ENCODE data around the gene TMEM31.

Gene TMEM31, protein sequence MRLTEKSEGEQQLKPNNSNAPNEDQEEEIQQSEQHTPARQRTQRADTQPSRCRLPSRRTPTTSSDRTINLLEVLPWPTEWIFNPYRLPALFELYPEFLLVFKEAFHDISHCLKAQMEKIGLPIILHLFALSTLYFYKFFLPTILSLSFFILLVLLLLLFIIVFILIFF

DNA sequence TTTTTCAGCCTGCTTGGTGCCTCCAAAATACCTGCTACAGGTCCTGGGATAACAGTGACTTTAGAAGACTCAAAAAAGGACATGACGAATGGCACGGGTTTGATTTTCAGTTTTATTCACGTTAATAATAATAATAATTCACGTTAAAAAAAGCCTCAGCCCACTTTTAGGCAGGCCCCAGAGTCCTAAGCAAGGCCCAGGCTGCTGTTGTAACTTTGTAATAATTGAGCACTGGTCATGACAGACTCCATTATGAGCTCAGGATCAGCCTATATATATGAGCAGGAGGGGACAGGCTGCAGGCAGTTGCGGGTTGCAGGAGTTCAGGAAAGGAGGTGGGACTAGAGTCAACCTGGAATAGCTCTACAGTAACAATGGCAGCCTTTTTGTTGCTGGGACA lies at the start of gene TMEM31:
TMEM31 (plus strand) TSS at position 301 of the 400 bp plus-strand sequence. CDS start 1,350 bp downstream, outside the sequence.
- no peak for DNase-seq (ENCODE audit: low spot score)

DNA sequence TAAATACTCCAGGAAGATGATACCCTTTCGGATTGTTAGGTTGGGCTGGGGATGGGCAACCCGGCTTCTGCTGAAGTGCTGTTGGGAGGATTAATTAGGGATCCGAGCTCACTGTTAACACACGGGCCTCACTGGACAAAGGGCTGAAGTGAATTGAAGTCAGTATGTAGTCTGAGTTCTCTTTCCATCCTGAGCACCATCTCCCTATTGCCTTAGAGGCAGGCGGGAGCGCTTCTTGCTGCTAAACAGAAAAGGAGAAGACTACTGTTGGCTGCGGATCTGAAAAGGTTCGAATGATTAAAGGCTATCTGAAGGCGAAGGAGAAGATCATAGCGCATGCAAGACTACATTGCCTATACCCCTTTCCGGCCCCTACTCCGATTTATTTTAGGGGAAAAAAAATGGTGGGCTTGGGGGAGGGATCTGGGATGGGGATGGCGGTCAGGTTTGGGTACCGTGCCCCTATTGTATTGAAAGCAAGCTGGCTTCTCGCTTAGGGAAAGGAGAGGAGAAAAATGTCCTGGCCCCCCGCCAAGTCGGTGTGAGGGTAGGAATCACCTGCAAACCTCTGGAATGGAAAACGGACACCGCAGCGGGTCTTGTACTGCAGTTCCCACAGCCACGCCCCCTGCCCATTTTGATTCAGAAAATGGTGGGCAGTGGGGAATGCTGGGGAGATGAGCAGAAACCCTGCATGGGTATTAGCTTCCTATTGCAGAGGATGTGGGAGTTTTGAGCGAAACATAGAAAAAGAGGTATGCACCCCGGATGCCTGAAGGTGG lies 46.5 kb upstream of the TMEM31 start:
- no peak for DNase-seq (ENCODE audit: low spot score)

DNA sequence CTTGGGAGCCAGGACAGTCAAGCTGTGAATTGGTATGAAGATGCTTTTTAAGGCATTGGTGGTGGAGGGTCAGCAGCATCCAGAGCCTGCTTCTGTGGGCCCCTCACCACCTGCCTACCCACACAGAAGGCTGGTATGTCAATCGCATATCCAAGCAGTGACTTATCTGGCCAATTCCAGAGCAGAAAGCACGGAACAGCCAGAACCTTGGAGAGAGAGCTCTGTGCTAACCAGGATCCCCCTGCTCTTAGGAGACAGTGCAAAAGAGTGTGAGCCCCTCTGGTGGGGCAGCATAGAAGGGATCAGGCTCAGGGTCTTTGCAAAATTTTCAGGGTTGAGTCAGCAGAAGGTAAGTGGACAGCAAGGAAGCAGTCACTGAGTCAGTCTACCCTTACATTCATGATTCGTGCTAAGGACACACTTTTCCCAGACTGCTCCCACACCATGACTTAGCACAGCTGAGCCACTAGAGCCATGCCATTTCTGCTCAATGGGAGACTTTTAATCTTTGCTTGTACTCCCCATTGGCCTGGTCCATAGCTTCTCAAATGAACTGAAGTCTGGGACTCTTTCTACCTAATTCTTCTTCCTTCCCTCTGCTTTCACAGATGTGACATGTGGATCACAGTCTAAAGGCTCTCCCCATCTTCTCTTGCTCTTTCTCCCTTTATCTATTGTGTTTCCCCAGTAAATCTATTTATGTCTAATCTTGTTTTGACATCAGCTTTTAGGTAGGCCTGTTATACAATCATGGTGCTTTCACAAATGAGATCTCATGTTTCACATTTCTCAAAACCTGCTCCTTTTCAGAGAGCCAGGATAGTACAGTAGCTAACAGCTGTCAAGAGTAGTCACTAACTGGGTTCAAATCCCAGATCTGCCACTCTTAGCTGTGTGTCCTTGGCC lies 44.3 kb upstream of the TMEM31 start:
- no peak for DNase-seq (ENCODE audit: low spot score)

DNA sequence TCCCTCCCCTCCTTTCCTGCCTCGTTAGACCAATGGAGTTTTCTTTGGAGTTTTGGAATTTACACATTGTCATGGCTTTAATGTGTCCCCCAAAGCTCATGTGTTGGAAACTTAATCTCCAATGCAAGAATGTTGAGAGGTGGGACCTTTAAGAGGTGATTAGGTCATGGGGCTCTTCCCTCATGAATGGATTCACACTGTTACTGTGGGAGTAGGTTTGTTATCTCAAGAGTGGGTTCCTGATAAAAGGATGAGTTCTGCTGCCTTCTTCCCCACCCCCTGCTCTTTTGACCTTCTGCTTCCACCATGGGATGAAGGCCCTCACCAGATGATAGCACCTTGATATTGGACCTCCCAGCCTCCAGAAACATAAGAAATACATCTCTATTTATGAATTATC lies 41.0 kb upstream of the TMEM31 start:
- no peak for DNase-seq (ENCODE audit: low spot score)

DNA sequence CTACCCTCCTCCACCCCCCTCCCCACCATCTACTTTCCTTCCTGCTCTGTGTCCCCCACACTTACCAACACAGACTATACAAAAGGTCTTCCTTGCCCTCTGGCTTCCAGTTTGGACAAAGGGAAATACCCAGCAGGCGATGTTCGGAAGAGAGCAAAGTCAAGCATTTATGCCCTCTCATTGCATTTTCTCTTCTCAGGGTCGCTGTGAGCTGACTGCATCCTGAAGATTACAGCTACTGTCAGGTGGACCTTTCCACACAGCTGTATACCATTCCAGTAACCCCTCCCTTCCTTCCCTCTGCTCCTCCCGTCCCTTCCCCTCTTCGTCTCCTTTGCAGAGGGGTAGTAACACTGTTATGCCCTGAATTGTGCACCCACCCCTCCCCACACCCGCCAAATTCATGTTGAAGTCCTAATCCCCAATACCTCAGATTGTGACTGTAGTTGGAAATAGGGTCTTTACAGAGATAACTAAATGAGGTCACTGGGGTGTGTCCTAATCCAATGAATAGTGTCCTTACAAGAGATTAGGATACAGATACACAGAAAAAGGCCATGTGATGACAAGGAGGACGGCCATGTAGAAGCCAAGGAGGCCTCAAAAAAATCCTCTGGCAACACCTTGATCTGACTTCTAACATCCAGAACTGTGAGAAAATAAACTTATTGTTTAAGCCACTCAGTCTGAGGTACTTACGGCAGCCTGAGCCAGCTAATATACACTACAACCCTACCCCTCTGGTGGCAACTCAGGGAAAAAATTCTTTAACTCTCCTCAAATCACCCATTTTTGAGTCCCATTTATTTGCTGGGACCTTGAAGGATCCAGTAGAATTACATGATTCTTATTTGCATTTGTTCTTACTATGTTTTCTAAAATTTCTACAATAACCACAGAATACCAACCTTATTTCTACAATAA lies 35.9 kb upstream of the TMEM31 start:
- no peak for DNase-seq (ENCODE audit: low spot score)

DNA sequence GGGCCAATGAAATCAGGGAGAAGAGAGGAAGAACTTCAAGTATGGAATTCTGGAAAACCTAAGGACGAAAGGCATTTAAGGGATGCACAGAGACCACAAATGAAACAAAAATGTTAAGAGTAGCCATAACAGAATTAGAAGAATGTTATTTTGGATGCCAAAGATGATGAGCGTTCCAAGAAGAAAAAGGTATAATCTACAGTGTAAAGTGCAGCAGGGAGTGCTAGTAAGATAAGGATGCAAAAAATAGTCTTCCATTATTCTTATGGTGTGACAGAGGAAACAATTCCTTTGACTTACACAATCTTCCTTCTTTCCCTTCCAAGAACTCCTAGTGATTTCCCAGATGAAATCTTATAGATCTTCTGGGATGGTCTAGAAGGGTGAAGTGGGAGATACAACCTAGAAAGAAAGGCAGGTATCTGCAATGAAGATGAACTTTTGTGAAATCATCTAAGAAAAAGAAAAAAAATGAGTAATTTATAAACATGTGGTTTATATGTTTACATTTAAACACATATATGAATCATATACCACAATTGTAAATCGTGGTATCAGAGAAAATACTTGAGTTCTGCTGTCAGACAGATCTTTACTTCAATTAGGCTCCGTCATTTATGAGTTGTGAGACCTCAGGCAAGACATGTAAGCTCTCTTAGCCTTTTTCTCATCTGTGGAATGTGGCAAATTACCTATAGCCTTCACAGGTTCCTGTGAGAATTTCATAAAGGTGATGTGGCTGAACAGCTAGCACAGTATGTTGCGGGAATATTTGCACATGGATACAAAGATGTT lies 32.3 kb upstream of the TMEM31 start:
- DNase-seq (ENCODE audit: low spot score), result no peak

DNA sequence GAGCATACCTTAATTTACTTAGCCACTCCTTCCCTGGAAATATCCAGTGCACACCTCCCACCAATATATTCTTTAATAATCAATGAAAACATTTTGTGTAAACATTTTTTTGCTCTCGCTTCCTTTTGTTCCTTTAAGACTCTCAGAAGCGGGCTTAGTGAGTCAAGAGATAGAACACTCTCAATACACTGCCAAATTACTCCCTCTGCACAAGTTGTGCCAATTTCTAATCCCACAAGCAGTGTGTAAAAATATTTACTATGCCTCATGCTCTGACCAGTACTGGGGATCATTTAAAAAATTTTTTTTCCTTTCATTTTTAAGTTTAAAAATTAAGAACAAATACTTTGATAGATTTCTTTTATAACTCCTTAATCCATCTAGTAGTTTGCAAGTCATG lies 29.3 kb upstream of the TMEM31 start:
- DNase-seq (ENCODE audit: low spot score), result no peak

DNA sequence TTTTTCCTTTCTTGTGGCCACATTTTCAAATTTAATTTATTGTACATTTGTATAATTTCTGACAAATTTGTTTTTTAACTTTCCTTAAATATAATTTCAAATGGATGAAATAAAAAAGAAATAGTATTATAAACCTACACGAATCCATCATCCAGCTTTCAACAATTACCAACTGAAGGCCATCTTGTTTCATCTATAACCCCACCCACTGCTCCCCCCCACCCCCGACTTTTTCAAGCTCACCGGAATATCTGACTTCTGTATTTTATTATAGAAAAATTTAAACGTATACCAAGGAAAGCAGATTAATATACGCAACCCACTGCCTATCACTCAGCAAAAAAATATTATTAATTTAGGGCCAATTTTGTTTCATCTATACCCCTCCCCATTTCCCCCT lies 25.3 kb upstream of the TMEM31 start:
- peak; percentile 19 for DNase-seq (ENCODE audit: low spot score)

DNA sequence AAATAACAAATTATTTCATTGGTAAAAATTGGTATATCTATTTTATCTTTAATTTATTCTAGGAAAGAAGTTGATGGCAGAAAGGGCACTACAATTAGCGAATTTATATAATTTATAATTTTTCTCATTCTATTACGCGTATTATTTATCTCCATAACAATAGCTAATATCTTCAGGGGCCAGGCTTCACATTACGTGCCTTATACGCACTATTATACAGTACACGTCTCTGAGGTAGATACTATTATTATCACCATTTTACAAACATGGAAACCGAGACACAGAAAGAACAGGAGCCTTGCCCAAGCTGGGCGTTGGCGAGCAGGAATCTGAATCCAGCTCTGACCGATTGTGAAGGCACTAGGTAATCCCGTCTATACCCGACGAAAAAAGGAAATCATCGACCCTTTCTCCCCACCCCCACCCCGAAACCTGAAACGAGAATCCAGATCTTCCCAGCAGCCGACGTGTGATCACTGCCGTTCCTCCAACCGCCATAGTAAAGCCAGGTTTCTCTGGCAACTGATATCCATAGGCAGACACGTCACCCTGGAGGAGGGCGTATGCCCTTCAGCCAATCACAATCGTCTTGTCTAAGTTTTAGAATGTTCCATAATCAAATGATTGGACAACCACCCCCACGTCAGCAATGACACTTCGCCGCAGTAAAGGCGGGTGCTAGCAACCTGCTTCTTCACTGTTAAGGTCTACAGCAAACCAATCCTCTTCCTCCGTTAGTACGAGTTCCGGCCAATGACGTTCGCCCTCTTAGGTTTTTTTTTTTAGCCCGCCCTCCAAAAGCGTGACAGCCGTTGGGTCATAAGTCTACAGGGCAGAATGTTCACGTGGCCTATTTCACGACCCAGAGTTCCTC lies 24.3 kb upstream of the TMEM31 start, which contains the start of gene MORF4L2:
MORF4L2 (minus strand) TSS at position 501 of the 874 bp plus-strand sequence. CDS start 9,672 bp downstream, outside the sequence.
- DNase-seq (ENCODE audit: low spot score), result peak; percentile 64

DNA sequence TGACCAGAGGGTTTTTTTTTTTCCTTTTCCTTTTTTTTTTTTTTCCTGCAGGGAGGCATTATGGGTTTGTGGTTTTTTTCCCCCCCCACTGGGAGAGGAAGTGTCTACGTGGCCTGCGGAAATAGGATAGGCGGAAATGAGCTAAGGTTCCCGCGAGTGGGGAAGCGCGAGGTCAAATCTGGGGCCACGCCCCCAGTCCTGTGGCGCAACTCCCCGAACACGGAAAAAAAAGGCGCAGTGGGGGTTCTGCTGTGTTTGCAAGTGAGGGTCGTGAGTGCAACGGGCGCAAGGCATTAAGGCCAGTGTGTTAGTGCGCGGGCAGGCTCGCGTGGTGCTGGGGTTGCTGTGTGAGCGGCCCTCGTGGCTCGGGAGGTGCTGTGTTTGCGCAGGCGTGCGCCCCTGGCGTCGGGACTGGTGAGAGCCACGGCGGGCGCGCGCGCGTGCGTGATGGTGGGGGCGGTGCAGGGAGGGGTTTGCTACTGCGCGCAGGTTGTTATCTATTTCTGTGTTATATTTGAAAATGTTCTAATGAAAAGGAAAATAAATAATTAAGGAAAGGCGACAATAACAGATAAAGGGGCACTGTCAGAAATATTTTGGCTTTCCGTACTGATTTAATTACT lies 23.5 kb upstream of the TMEM31 start:
- peak; percentile 49 for DNase-seq (ENCODE audit: low spot score)

DNA sequence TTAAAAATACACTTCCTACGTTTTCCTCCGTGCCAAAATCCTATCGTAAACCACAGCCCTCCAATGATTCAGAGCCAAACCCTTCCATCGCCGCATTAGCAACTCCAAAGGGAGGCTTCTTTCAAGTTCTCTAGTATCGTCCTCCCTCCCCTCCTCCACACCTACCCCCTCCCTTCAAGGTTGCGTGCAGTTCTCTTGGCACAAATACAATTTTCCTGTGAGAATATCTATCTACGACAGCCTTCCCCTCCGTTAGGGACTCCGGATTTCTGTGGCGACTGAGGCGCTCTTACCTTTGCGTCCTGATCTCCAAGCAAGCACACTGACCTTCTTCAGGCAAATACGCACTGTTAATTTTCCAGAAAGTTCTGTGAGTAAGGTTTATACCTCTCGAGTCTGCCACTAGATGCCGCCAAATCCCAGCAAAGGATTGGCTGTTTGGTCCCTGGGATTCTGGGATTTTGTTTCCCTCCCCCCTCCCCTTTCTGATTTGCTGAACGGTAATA lies 23.0 kb upstream of the TMEM31 start:
- peak; percentile 41 for DNase-seq (ENCODE audit: low spot score)

DNA sequence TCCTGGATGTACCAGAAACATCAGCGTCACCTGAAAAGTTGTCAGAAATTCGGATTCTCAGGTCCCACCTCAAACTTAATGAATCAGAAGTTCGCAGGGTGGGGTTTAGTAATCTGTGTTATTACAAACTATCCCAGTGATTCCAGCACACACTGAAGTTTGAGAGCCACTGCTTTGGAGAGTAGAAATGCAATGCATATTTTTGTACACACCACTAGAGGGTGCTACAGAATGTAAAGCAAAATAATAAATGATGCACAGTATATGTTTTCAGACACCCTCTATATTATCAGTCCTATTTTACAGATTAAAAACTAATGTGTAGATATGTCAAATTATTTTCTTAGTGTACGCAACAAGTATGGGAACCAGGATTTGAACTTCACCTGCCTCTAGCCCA lies 21.8 kb upstream of the TMEM31 start:
- peak; percentile 14 for DNase-seq (ENCODE audit: low spot score)

DNA sequence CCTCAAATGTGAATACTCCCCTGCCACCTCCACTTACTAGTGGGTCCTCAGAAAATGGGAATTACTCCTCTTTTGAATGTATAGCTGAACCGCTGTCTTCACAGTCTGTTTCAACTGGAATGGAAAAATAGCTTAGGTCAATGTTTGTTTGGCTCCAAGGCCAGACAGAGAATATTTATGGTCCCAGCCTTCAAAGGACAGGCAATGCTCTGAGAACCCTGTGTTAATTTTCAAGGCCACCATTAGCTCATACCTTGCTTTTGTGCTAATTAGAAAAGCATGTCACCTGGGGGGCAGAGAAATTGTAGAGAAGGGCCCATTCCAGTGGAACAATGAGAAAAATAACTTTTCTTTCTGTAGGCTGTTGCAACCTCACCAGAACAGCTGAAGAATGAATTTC lies 19.6 kb upstream of the TMEM31 start:
- DNase-seq (ENCODE audit: low spot score), result no peak

DNA sequence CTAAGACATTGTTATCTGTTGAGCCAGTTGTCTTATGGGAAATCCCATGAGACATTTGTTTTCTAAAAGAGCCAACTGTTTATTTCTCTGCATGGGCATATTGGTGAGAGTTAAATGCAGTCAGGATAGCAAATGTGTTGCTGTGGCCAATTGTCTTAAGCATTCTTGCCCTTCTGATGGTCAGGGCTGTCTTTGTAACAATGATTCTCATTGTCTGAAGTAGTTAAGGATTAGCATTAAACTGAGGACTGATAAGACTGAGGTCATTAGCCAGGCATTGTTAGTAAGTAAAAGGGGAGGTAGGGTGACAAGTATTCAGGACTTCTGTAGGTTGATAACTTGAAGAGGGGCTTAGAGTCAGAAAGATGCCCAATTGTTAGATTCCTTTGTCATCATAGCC lies 13.0 kb upstream of the TMEM31 start:
- DNase-seq (ENCODE audit: low spot score), result no peak

DNA sequence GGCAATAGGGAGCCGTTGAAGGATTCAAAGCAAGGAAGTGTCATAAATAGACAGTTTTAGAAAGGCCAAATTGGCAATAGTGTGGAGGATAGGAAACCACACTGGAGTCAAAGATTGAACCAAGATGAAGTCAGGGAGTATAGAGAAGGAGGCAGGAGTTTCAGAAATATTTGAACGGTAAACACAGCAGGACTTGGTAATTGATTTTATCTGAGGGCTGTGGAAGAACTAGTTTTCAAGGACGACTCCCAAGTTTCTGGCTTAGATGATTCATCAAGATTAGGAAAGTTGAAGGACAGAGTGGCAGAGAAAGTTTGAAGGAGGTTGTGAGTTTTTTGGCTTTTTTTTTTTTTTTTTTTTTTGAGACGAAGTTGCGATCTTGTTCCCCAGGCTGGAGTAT lies 11.5 kb upstream of the TMEM31 start:
- no peak for DNase-seq (ENCODE audit: low spot score)

DNA sequence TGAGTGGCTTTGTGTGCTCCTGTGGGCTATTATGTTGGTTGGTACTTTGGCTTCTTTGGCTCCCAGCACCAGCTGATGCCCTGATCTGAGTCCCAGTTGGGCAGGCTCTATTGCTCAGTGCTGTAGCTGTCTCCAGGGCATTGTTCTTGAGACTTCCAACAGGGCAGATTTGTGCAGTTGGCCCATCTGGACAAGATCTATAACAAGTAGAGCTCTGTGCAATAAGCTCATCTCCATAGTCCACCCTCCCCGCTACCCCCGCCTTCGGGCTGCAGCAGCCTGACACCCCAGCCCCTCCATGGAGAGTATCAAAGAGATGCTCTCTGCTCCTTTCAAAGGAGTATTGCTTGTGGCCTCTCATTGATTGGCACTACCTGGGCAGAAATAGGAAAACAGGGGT lies 5.8 kb upstream of the TMEM31 start:
- no peak for DNase-seq (ENCODE audit: low spot score)

DNA sequence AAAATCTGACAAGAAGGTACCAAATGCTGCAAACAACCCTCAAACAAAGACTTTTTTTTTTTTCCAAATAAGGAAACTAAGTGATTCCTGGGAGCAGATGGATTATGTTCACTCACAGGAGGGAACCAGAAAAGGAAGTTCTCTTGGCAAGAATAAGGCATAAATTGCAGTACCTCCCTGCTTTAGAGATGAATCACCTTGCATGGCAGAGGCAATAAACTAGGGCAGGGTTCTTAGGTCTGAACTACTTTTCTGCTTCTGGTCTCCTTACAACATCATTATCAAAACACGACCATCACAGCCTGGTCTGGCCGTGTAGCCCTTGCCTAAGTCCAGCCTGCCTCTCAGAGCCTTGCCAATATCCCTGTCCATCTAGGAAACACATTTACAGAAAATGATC lies 6.3 kb downstream of the TMEM31 start:
- peak; percentile 34 for DNase-seq (ENCODE audit: low spot score)

DNA sequence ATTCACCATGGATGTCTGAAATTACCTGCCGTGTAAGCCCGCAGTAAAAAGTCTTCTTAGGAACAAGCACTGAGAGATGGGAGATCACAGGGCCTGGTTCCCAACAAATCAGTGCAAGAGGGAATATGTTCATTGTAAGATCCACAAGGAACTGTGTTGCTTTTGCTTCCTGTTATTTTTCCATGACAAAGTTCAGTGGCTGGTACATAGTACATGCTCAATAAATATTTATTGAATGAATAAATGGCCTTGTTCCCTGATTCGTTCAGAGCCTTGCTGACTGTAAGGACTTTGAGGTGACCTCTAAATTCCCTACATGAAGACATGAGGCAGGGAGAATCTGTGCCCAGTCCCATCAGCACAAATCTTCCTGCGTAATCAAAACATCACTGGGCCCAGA lies 7.4 kb downstream of the TMEM31 start:
- DNase-seq (ENCODE audit: low spot score), result no peak

DNA sequence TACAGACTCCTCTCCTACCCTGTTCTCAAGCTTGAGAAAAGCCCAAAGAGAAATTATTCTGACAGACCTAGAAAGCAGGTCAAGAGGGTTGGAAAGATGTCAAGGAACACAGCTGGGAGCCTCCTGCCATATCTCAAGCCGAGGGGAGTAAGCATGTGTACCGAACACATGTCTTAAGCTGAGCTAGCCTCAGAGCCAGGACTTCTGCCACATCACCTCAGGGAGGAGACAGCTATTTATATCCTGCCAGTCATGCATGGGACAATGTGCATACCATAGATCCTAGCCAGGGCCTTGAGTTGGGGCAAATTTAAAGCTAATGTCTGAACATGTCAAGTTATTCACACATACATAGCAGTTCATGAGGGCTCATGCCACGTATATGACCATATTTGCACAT lies 11.8 kb downstream of the TMEM31 start:
- DNase-seq (ENCODE audit: low spot score), result peak; percentile 47

Data from hepatic stellate cell (primary cell).